Measurements from ENCODE around the gene TCAIM.
"Not testable (repeated sequence)": the region's sequence is repeated elsewhere in the genome, so short reads cannot be mapped to it uniquely, and the experiment has no call there.

Gene TCAIM

DNA sequence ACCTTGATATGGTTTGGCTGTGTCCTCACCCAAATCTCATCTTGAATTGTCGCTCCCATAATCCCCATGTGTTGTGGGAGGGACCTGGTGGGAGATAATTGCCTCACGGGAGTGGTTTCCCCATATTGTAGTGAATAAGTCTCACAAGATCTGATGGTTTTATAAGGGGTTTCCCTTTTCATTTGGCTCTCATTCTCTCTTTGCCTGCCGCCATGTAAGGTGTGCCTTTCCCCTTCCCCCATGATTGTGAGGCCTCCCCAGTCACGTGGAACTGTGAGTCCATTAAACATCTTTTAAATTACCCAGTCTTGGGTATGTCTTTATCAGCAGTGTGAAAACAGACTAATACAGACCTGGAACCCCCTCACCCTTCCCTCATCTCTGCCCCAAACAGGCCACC is 79.6 kb downstream of the TCAIM start:
- not testable (repeated sequence) for DNase-seq

DNA sequence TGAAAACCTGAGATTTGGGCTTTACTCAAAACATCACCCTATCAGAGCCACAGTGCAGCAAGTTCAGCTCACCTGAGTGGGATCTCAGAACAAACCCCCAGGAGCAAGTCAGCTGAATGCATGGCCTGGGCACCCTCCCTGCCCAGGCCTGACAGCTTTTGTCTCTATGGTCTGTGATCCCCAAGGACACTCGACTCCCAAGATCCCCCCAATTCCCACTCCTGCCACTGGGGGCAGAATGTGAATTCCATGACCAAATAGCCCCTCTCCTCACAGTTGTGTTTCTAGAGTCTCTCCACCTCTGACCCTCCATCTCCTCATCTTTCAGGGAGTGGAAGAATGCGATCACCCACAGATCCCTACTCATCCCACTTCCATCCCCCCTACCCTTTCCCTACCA is 80.0 kb downstream of the TCAIM start:
- peak; percentile 11 for DNase-seq

GRCh38 chr3:44419116-44419922 is 80.8 kb downstream of the TCAIM start:
- DNase-seq: peak; percentile 32

GRCh38 chr3:44419923-44420650 is 81.5 kb downstream of the TCAIM start:
- DNase-seq: peak; percentile 11

GRCh38 chr3:44420676-44421075 is 82.1 kb downstream of the TCAIM start:
- DNase-seq: no peak

DNA sequence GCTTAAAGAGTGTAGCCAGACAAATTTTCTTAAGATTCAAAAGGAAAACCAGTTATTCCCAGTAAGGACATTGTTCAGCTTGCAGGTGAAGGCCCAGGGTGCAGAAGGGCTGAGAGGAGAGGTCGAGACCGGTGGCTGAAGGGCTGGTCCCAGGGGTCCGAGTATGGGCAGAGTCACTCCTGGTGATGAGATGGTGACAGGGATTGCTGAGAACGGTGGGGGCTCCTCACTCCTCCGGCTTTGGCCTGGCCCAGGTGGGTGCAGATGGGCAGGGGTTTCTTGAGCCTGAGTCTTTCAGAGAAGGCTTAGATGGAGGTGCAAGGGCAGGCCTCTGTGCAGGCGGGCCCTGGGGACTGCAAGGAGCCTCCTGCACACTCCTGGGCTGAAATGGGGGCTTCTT is 82.7 kb downstream of the TCAIM start:
- no peak for DNase-seq

GRCh38 chr3:44424758-44425157 is 86.2 kb downstream of the TCAIM start:
- no peak for DNase-seq

DNA sequence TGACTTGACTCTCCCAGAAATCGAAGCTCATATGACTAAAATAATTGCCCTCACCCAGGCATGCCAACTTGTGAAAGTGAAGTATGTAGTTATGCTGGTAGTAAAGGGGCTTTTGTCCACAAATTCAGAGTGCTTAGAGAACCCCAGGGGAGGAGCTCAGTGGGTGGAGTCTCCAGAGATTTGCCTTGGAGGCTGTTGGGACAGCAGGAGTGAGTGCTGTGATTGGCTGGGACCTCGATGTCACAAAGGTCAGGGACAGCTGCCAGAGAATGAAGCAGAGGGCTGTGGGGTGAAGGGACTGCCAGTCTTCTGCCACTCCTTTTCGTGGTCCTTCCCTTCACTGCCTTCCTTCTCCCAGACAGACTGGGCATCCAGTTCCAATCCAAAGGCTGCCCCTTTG is 89.1 kb downstream of the TCAIM start:
- DNase-seq: no peak

- DNase-seq: no peak
These were observed 90.3 kb downstream of the TCAIM start for GRCh38 chr3:44428910-44429309.

DNA sequence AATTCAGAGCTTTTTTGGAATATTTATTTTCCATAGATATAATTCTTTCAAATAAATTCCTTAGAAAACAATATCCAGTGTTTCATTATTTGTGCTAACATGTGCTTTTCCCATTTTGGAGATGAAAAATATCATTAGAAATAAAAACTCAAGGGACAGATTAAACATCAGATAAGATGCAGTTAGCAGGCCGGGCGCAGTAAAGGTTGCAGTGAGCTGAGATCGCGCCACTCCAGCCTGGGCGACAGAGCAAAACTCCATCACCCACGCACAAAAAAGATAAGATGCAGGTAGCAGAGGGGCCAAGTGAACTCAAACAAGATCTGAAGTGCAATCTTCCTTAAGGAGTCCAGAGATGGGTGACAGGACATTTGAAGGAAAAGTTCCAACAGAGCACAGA is 90.9 kb downstream of the TCAIM start:
- DNase-seq: no peak

DNA sequence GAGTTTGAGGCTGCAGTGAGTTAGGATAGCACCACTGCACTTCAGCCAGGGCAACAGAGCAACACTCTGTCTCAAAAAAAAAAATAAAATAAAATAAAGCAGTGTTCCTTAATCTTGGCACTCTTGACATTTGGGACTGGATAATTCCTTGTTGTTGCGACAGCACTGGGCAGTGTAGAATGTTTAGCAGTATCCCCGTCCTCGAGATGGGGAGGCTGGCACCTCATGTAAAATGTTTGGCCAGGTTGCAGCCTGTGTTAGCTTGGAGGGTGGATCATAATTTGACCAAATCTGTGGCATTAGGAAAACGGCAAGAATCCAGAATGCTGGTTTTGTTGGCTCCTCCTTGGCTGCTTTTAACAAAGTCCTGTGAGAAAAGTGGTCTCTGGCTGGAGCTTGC is 91.9 kb downstream of the TCAIM start:
- DNase-seq: no peak

DNA sequence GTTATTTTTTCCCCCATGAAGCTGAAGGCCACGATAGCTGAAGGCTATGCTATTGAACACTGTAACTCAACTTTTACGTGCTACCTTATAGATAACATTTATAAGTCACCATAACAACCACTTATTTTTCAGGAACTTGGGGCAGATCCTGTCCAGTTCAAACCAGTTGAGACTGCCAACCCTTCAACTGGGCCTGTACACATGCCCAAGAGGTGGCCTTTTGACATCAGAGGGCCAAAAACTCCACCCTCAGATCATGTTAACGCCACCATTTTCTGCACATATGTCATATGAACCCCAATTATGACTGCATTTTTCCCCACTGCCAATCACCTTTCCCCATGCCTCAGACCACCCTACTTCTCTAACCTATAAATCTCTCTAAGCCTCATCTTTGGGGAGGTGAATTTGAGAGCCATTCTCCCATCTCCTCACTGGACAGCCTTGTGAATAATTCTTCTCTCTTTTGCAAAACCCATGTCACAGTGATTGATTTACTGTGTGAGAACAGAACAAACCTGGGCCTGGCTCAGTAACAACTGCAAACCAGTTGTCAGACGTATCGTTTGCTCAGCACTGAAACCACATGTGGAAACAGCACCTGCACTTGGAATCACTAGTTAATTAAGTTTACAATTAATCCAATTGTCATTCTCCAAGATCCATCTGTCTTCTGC is 96.4 kb downstream of the TCAIM start:
- no peak for DNase-seq

DNA sequence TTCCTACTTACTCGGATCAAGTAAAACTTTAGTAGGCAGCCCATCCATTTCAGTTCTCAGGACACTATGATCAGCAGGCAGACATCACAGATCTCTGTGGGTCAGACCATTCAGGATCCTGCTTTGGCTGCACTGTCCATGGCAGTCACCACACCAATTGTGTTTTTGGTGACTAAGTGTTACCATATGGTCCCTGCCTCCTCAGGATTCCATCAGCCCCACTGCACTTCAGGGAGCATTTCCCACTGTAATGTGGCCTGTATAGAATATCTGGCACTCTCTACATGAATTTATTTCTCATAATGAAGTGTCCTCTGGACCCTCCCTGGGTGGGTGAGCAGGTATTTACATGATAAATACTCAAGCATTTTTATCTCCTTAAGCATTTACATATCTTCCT is 97.6 kb downstream of the TCAIM start:
- no peak for DNase-seq

- DNase-seq: no peak
These were observed 99.2 kb downstream of the TCAIM start for GRCh38 chr3:44437800-44438199.

DNA sequence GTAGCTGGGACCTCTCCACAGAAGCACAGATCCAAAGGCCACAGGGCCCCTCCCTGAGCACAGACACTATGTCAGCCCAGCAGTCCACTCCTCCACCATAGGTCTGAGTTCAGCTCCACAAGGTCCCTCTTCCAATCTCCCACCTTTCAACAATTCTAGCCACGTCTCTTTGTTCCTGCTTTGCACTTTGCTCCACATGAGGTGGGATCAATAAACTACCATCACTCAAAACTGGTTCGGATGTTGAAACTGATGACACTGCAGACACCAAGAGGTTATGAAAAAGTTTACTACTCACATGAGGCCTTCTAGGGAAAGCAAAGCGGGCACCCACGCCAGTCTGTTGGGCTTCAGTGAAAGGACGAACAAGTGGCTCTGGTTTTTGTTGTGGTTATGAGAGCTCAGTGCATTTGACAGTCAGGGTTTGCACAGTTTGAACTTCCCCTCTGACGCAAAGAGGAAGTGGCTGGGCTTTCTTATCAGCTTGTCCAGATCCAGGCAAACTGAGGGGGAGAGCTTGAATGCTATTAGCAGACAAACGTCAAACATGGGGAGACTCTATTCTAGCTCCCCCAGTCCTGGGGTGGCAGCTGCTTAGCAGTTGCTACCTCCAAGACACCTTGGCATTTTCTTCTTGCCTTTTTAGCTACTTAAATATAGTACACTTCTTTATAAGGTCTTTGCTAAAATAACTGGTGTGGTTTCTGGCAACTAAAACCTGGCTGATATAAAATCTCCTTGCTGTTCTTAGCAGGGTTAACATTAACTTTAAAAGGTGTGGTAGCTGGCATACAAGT is 101.1 kb downstream of the TCAIM start:
- peak; percentile 75 for DNase-seq

DNA sequence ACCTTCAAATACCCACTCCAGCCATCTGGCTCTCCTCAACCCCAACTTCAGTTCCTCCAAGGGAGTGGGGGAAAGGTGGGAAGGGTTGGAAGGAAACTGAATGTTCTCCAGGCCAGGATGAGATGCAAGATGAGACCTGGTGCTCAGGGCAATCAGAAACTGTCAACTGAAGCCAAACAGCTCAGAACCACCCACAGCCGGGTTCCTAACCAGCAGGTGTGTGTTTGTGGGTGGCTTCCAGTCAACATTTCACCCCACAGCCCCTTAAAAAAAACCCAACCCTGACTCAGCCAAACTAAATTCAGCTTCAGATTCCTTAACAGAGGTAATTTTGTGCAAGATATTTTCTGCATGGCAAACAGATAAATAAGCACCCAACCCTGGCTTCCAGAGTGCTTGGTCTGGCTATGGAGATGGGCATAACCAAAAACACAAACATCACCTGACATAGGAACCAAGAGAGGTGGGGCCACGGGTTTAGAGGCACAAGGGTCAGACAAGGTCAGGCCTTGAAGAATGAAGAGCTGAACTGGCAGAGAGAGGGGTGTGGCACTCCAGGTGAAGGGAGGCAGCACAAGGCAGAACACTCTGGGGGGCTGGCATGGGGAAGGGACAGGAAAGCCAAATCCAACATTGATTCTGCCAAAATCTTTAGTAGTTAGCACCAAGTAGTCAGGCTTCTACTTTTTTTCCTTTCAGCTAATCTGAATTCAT is 104.2 kb downstream of the TCAIM start:
- DNase-seq: no peak

DNA sequence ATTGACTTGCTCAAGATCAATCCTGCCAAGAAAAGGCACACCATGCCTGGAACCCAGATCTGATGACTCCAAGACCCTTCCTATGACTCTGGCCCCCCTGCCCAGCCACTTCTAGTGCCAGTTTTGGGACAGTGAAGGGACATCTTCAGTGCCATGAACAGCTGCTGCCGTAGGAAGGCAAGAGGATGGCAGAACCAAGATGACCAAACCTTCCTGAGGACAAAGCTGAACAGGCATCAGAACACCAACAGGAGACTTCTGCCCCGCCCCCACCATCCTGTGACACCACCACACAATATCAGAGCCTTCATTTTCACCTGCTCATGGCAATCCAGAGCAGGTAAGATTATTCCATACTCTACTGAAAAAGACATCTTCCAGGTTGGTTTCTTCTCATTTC is 105.9 kb downstream of the TCAIM start:
- no peak for DNase-seq

DNA sequence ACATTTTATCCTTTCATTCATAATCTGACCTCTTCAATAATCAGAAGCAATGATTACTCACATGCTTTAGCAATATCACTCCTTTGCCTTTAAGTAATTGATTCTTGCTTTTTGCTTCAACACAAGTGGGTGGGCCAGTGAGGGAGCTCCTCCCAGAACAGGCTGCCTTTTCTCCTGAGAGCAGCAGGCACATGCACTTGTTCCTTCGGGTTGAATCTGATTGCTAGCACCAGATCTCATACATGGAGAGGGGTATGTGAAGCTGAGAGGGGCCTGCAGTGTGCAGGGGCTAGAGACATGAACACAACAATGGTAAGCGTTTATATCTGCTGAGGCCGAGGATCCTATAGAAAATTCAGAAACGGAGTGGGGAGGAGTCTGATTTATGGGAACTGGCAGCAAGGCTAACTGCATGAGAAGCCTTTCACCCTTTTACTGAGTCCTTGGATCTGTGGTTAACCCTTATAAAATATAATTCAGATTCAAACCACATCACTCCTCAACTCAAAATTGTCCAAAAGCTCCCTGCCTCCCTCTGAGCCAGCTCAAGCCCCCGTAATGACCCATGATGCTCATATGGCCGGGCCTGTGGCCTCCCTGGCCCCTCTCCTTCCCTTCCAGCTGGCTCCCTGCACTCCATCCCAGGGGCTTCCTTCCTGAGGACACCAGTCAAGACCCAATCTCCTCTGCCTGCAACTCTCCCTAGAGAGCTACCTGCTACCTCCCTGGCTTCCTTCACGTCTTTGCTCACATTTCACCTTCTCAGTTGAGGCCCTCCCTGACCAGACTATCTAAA is 106.5 kb downstream of the TCAIM start:
- DNase-seq: no peak

- DNase-seq: no peak
These were observed 107.2 kb downstream of the TCAIM start for GRCh38 chr3:44445786-44446185.

DNA sequence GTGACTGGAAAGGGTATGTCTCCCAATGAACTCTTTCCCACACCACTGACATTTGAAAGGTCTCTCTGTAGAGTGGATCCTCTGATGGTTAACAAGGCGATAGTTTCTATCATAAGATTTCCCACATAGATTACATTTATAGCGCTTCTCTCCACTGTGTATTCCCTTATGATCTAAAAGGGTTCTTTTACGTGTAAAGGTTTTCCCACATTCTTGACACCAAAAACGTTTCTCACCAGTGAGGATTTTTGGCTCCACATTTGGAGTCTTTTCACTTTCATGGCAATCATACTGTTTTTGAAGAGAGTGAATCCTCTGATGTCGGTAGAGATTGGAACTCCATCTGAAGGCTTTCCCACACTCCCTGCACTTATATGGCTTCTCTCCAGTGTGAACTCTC is 108.4 kb downstream of the TCAIM start:
- DNase-seq: no peak

DNA sequence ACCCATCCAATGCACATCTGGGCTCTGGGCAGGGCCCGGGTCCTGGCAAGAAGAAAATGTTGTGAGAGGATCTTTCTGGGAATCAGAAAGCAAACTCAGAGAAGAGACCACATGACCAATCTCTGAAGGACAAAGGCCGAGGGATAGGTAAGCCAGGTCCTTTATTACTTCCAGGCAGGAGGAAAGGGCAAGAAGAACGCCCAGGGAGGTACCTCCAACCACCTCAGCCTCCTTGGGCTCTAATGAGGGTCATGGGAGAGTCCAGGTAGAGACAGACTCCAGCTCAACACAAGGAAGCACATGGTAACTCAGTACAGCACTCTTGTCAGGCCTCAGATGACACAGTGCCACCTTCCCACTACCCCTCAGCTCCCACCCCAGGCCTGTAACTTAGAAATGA is 112.9 kb downstream of the TCAIM start:
- DNase-seq: peak; percentile 41

DNA sequence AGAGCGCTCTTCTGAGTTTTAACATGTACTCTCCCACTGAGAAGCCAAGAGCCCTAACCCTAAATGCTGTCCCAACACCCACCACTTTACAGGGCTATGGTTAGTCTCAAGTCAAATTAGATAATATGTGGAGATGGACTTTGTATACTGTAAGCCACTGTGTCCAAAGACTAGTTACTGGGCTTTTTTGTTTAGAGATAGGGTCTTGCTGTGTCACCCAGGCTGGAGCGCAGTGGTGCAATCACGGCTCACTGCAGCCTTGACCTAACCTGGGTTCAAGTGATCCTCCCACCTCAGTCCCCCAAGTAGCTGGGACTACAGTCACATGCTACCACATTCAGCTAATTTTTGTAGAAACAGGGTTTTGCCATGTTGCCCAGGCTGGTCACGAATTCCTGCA is 115.7 kb downstream of the TCAIM start:
- DNase-seq: peak; percentile 15

Measured in activated CD8-positive, alpha-beta memory T cell treated with anti-CD3 and anti-CD28 coated beads for 24 hours (primary cell).